ENCODE data around the gene PERM1. TPM values are rescaled to one million over a fixed set of nuclear protein-coding genes. Genes with fewer than 3 reads are reported as not detected.

The PERM1 gene
- total and polyA plus RNA-seq, 2 experiments from 2014 or later, result 0.45 TPM; not detected in 1

DNA sequence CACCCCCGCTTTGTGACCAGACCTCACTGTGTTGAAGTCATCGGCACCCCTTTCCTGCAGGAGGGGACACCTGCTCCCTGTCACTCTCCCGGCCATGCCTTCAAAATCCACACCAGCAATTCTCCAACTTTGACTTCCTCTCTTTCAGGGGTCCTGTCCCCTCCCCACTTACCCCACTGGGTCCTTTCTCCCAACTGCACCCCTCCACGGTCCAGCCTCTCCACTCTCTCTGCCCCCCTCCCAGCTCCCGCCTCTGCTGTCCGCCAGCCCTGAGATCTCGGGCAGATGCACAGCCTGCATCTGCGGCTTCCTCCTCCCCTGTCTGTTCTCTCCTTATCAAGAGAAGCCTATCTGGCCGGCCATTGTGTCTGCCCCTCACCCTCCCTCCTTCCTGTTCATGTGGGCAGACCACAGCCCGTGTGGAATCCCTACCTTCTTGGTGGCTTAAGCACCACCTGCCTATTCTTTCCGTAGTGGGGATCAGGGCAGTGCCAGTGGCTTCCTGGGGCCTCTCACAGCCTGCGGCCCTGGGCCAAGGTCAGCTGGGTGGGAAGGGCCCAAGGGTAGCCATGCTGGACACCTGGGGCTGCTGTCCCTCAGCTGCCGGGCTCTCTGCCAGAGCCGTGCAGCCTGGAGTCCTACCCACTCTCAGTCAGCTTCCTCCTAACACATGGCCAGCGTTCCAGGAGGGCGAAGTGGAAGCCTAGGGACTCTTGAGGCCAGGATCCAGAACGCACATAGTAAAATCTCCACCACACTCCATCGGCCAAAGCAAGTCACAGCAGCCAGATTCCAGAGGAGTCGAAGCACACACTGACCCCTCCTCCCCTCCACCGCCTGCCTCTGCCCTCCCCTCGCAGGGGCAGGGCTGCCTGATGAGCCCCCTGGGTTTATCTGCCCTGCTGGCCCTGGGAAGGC is 23.1 kb upstream of the PERM1 start:
- no peak overlapping the region for H3K9ac ChIP-seq
- H3K9me3 ChIP-seq (ENCODE audit: low read depth), result no peaks in the 10 kb centered on the region
- no peaks in the 10 kb centered on the region for H3K27me3 ChIP-seq (replicated peaks; ENCODE audit: insufficient read depth)
- TF ChIP-seq EZH2phosphoT487 (IDR thresholded peaks at IDR 0.05; ENCODE audit: insufficient read depth, low read depth), result no peak
- TF ChIP-seq EZH2 (IDR thresholded peaks at IDR 0.05; ENCODE audit: insufficient read depth, poor library complexity, severe bottlenecking), result no peak
- H3F3A ChIP-seq (ENCODE audit: insufficient read depth), result no peaks in the 10 kb centered on the region
- H3K9me2 ChIP-seq (ENCODE audit: insufficient read depth), result no peaks in the 10 kb centered on the region
- no peaks in the 10 kb centered on the region for H3K36me3 ChIP-seq (ENCODE audit: low read depth)
- in situ Hi-C loops (cut with MboI), result no loop called here
- no peak overlapping the region for H3K27ac ChIP-seq
- no peaks in the 10 kb centered on the region for H3K79me2 ChIP-seq (ENCODE audit: insufficient read depth)
- H3K4me3 ChIP-seq, result no peak overlapping the region
- DNase-seq, result peak; percentile 62
- H2AFZ ChIP-seq, result no peak overlapping the region
- H3K4me1 ChIP-seq (ENCODE audit: insufficient read depth), result no peaks in the 10 kb centered on the region; the same call in 1 of the 2 replicates
- 28% methylated on average over 21 of the region's 21 CpGs for WGBS, 2 experiments (ENCODE audit: low coverage in 1 of 2, low lambda C conversion rate in 2 of 2, missing lambda C conversion rate in 2 of 2)
- no peak overlapping the region for H3K4me2 ChIP-seq (ENCODE audit: unreplicated experiment)
- no peaks in the 10 kb centered on the region for H4K20me1 ChIP-seq (ENCODE audit: insufficient read depth)

DNA sequence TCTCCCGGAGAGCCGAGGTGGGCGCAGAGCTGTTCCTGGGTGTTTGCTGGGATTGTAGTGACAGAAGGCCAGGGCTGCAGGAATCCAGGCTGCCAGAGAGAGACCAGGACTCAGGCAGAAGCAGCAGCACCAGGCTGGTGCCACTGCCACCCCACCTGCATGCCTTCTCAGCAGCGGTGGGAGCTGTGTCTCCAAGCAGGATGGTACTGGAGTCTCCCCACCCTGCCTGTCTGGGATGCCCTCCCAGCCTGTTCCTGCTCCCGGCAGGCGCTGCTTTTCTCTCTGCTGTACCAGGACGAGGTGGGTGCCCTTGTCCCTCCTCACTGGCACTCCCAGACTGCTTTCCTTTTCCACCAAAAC is 22.5 kb upstream of the PERM1 start:
- H3K4me2 ChIP-seq (ENCODE audit: unreplicated experiment), result no peak overlapping the region
- TF ChIP-seq EZH2phosphoT487 (IDR thresholded peaks at IDR 0.05; ENCODE audit: insufficient read depth, low read depth) (no peak), EZH2 (IDR thresholded peaks at IDR 0.05; ENCODE audit: insufficient read depth, poor library complexity, severe bottlenecking) (no peak)
- no peak overlapping the region for H3K27ac ChIP-seq

DNA sequence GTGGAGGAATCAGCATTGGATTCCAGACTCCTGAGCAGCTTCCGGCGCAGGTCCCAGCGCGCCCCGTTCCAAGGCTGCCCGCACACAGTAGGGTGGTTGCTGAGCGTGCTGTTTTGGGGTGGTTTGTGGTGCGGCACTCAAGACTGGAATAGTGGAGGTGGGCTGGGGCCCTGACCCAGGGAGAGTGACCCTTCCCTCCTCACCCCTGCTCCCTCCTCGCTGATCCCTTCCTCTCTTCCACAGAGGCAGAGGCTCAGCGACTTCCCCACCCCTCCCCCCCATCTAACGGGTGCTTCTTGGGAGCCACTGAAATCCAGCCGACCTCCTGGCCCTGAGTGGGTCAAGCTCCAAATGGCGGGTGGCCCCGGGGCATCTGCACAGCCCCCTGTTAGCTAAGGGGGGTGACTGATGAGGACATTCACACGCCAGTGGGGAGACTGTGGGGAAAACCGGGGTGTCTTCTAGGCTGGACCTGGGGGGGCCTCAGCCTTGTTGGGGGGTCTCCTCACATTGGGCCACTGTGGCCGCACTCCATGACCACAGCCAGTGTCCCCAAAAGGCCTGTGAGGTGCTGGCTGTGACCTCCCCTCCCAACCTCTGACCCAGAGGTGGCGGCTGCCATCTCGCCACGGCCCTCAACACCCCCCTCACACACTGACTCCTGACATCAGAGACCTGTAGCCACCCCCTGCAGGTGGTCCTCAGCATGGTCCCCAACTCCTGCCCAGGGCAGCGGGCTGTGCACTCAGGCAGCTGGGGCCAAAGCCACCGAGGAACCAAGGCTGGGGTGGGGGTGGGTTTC is 21.9 kb upstream of the PERM1 start:
- H3K27ac ChIP-seq, result no peak overlapping the region
- 80 to 85% methylated on average over 20 to 22 of the region's 22 CpGs for WGBS, 2 experiments (ENCODE audit: low coverage in 1 of 2, low lambda C conversion rate in 2 of 2, missing lambda C conversion rate in 2 of 2)
- no peaks in the 10 kb centered on the region for H3K27me3 ChIP-seq (replicated peaks; ENCODE audit: insufficient read depth)
- no peaks in the 10 kb centered on the region for H3K9me2 ChIP-seq (ENCODE audit: insufficient read depth)
- H4K20me1 ChIP-seq (ENCODE audit: insufficient read depth), result no peaks in the 10 kb centered on the region
- H3K4me1 ChIP-seq (ENCODE audit: insufficient read depth), result no peaks in the 10 kb centered on the region; the same call in 1 of the 2 replicates
- H3K9me3 ChIP-seq (ENCODE audit: low read depth), result no peaks in the 10 kb centered on the region
- H3K4me2 ChIP-seq (ENCODE audit: unreplicated experiment), result no peak overlapping the region
- no peak overlapping the region for H2AFZ ChIP-seq
- no peak overlapping the region for H3K4me3 ChIP-seq
- H3K79me2 ChIP-seq (ENCODE audit: insufficient read depth), result no peaks in the 10 kb centered on the region
- in situ Hi-C loops (cut with MboI), result no loop called here
- no peak for DNase-seq
- H3F3A ChIP-seq (ENCODE audit: insufficient read depth), result no peaks in the 10 kb centered on the region
- no peaks in the 10 kb centered on the region for H3K36me3 ChIP-seq (ENCODE audit: low read depth)
- TF ChIP-seq EZH2 (IDR thresholded peaks at IDR 0.05; ENCODE audit: insufficient read depth, poor library complexity, severe bottlenecking), result no peak
- no peak for TF ChIP-seq EZH2phosphoT487 (IDR thresholded peaks at IDR 0.05; ENCODE audit: insufficient read depth, low read depth)
- H3K9ac ChIP-seq, result no peak overlapping the region

More for the DNA sequence above, 22.5 kb upstream of the PERM1 start:
- Histone ChIP-seq H3K9me3 (ENCODE audit: low read depth) (no peaks in the 10 kb centered on the region), H3K9me2 (ENCODE audit: insufficient read depth) (no peaks in the 10 kb centered on the region), H3K4me1 (ENCODE audit: insufficient read depth) (no peaks in the 10 kb centered on the region; the same call in 1 of the 2 replicates), H3K4me3 (no peak overlapping the region), H3F3A (ENCODE audit: insufficient read depth) (no peaks in the 10 kb centered on the region), H3K79me2 (ENCODE audit: insufficient read depth) (no peaks in the 10 kb centered on the region), H3K27me3 (replicated peaks; ENCODE audit: insufficient read depth) (no peaks in the 10 kb centered on the region), H4K20me1 (ENCODE audit: insufficient read depth) (no peaks in the 10 kb centered on the region), H3K9ac (no peak overlapping the region), H2AFZ (no peak overlapping the region), H3K36me3 (ENCODE audit: low read depth) (no peaks in the 10 kb centered on the region)
- no peak for DNase-seq
- WGBS, 2 experiments (ENCODE audit: low coverage in 1 of 2, low lambda C conversion rate in 2 of 2, missing lambda C conversion rate in 2 of 2), result 44 to 47% methylated on average over 7 of the region's 7 CpGs
- in situ Hi-C loops (cut with MboI), result no loop called here

DNA sequence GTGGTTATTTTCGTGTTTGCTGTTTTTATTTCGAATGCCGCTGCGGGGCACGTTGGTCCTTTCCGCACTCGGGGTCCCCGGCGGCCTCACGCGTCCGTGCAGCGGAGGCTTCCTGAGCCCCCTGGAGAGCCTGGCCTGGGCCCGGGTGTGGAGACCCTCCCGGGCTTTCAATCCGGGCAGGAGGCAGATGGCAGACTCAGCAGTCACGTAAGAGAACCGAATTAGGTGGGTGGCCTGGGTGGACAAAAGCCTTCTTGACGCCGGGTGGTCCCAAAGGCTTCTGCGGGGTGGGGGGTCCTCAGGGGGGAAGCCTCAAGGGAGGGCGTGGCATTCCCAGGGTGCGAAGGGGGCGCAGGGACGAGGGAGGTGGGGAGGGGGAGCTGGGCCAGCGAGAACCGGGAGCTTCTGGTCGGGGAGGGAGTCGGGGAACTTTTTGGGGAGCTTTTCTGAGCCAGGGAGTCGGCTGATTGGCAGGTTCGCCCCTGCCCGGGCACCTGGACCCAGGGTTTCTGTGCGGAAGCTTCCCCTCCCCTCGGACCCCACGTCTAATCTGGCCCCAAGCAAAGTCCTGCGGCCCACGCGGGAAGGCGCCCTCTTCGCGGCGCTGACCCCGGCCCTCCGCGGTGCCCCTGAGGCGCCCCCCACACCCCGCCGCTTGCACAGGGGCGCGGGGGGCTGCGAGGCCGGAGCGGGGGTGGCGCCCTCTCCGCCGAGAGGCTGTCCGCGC is 19.3 kb upstream of the PERM1 start:
- H3K9me3 ChIP-seq (ENCODE audit: low read depth), result no peaks in the 10 kb centered on the region
- no peaks in the 10 kb centered on the region for H3F3A ChIP-seq (ENCODE audit: insufficient read depth)
- 5 to 8% methylated on average over 18 to 58 of the region's 58 CpGs for WGBS, 2 experiments (ENCODE audit: low coverage in 1 of 2, low lambda C conversion rate in 2 of 2, missing lambda C conversion rate in 2 of 2)
- H3K79me2 ChIP-seq (ENCODE audit: insufficient read depth), result no peaks in the 10 kb centered on the region
- H3K27ac ChIP-seq, result peak overlapping the region; percentile 56
- in situ Hi-C loops (cut with MboI), result no loop called here
- DNase-seq, result no peak
- peak overlapping the region; percentile 60; the same call in 1 of the 2 replicates for H2AFZ ChIP-seq
- peaks cover 2% of the 10 kb centered on the region; the same call in 1 of the 2 replicates for H3K27me3 ChIP-seq (replicated peaks; ENCODE audit: insufficient read depth)
- no peaks in the 10 kb centered on the region for H3K36me3 ChIP-seq (ENCODE audit: low read depth)
- peak overlapping the region; percentile 92 for H3K9ac ChIP-seq
- H3K4me1 ChIP-seq (ENCODE audit: insufficient read depth), result no peaks in the 10 kb centered on the region; the same call in 1 of the 2 replicates
- no peaks in the 10 kb centered on the region for H4K20me1 ChIP-seq (ENCODE audit: insufficient read depth)
- H3K4me3 ChIP-seq, result peak overlapping the region; percentile 71
- no peak for TF ChIP-seq EZH2phosphoT487 (IDR thresholded peaks at IDR 0.05; ENCODE audit: insufficient read depth, low read depth)
- TF ChIP-seq EZH2 (IDR thresholded peaks at IDR 0.05; ENCODE audit: insufficient read depth, poor library complexity, severe bottlenecking), result no peak
- H3K4me2 ChIP-seq (ENCODE audit: unreplicated experiment), result peak overlapping the region; percentile 53
- no peaks in the 10 kb centered on the region for H3K9me2 ChIP-seq (ENCODE audit: insufficient read depth)

Data from GM23248 (cell line).